Body of pancreas (tissue), 4 donors: ENCODE measurements around the gene PLD6. TPM values are rescaled to one million over a fixed set of nuclear protein-coding genes. Genes with fewer than 3 reads are reported as not detected.

Experiments used
- ATAC-seq: fragments of 150-250 bp; one replicate; pipeline ENCODE4 v1.9.1; 2016
- DNase-seq, 4 donors: peaks; one replicate each; pipeline ENCODE4 v3.0.0-alpha.2; 2019
- H3K27ac ChIP-seq, 4 donors: fragments of 200-600 bp; sonication (generic); 1 replicate in 3 of 4; 2 replicates in 1 of 4; pipeline versions ENCODE4 v1.5.1 to v1.6.1; 2016 to 2019; ENCODE audit warnings: mild to moderate bottlenecking in 1 of 4, mixed read lengths in 1 of 4, moderate library complexity in 1 of 4
- H3K27me3 ChIP-seq, 2 donors: fragments of 200-600 bp; sonication (generic); one replicate each; pipeline ENCODE4 v1.6.0; 2016; ENCODE audit warnings: mild to moderate bottlenecking in 1 of 2
- H3K36me3 ChIP-seq, 2 donors: fragments of 200-600 bp; sonication (generic); replicated peaks in 1 of 2; 2 replicates each; pipeline ENCODE4 v1.5.1; 2016; ENCODE audit warnings: low read depth in 2 of 2; ENCODE audit not compliant: insufficient read depth in 1 of 2
- H3K4me1 ChIP-seq: fragments of 200-600 bp; sonication (generic); one replicate; pipeline ENCODE4 v1.6.0; 2016
- H3K4me3 ChIP-seq, 2 donors: fragments of 200-600 bp; sonication (generic); 1 replicate in 1 of 2; 2 replicates in 1 of 2; pipeline ENCODE4 v1.5.1; 2016 to 2019
- H3K9me3 ChIP-seq, 3 donors: fragments of 200-600 bp; sonication (generic); 1 replicate in 2 of 3; 2 replicates in 1 of 3; pipeline ENCODE4 v1.5.1; 2016
- CTCF ChIP-seq, 7 experiments: fragments of 450-650 bp in 4 of 7; fragments of 200-600 bp in 3 of 7; sonication (generic) in 3 of 7; IDR thresholded peaks; one replicate each; pipeline ENCODE4 v1.5.1; 2016 to 2019; ENCODE audit warnings: antibody characterized with exemption in 7 of 7
- POLR2A ChIP-seq, 3 donors: fragments of 450-650 bp; IDR thresholded peaks; one replicate each; pipeline ENCODE4 v1.6.1; 2016; ENCODE audit warnings: antibody characterized with exemption in 3 of 3, mild to moderate bottlenecking in 2 of 3
- WGBS, 2 donors: methylation state at CpG; one replicate each; pipeline ENCODE4 v1.1.5; 2017; 5-methylcytosine and 5-hydroxymethylcytosine counted together
- intact Hi-C: fragments of 100-400 bp; cut with DNase I; formaldehyde crosslinking; loops from one replicate; pipeline ENCODE4 v1.15.1; 2023
- total RNA-seq, 2 donors: library from RNA; depleted of rRNA; stranded (reverse); fragments of >200 nt; gene quantifications; one replicate each; pipeline ENCODE4 v1.1.0, GENCODE V29; 2016

The PLD6 gene
- total RNA-seq, 2 donors from 2014 or later, result 3.6 to 6.6 TPM

GRCh38 chr17:17153709-17154108 is 52.4 kb downstream of the PLD6 start:
- TF ChIP-seq CTCF (IDR thresholded peaks at IDR 0.05) (no peak), POLR2A (IDR thresholded peaks at IDR 0.05) (no peak)
- WGBS, 2 donors, result 82 to 94% methylated on average over 6 to 7 of the region's 7 CpGs
- no peak overlapping the region for H3K27ac ChIP-seq
- no peak for DNase-seq
- intact Hi-C loops, result no loop called here
- peaks cover 0 to 27% of the 10 kb centered on the region in 2 donors for H3K36me3 ChIP-seq
- no peaks in the 10 kb centered on the region for H3K27me3 ChIP-seq
- ATAC-seq, result no peak
- H3K4me1 ChIP-seq, result no peaks in the 10 kb centered on the region
- H3K4me3 ChIP-seq, result no peak overlapping the region
- no peaks in the 10 kb centered on the region for H3K9me3 ChIP-seq

- peaks cover 0 to 24% of the 10 kb centered on the region in 2 donors for H3K36me3 ChIP-seq
- TF ChIP-seq POLR2A (IDR thresholded peaks at IDR 0.05) (no peak), CTCF (IDR thresholded peaks at IDR 0.05) (no peak)
- no peak overlapping the region for H3K27ac ChIP-seq
- 80 to 88% methylated on average over 6 to 8 of the region's 9 CpGs for WGBS, 2 donors
- H3K27me3 ChIP-seq, result no peaks in the 10 kb centered on the region
- ATAC-seq (no peak), DNase-seq (no peak)
- H3K4me1 ChIP-seq, result no peaks in the 10 kb centered on the region
- intact Hi-C loops, result no loop called here
- no peaks in the 10 kb centered on the region for H3K9me3 ChIP-seq
- no peak overlapping the region for H3K4me3 ChIP-seq
Measured at GRCh38 chr17:17153071-17153470, 53.1 kb downstream of the PLD6 start.

GRCh38 chr17:17152385-17152784 is 53.7 kb downstream of the PLD6 start:
- no peak for DNase-seq
- no peak for ATAC-seq
- H3K27ac ChIP-seq, result no peak overlapping the region

GRCh38 chr17:17151962-17152361 is 54.2 kb downstream of the PLD6 start:
- Histone ChIP-seq H3K9me3 (no peaks in the 10 kb centered on the region), H3K4me1 (no peaks in the 10 kb centered on the region), H3K36me3 (peaks cover 0 to 20% of the 10 kb centered on the region in 2 donors), H3K4me3 (no peak overlapping the region), H3K27ac (peak overlapping the region in 1 of 4 donors; percentile 7), H3K27me3 (no peaks in the 10 kb centered on the region)
- TF ChIP-seq CTCF (IDR thresholded peaks at IDR 0.05) (no peak), POLR2A (IDR thresholded peaks at IDR 0.05) (no peak)
- peak; percentile 59 for ATAC-seq
- 52 to 87% methylated on average over 3 to 8 of the region's 8 CpGs for WGBS, 2 donors
- DNase-seq, result peak; percentile 46 to 77 (median 70)
- intact Hi-C loops, result no loop called here

More at GRCh38 chr17:17152385-17152784, 53.7 kb downstream of the PLD6 start:
- no peak overlapping the region for H3K4me3 ChIP-seq
- H3K9me3 ChIP-seq, result no peaks in the 10 kb centered on the region
- peaks cover 0 to 22% of the 10 kb centered on the region in 2 donors for H3K36me3 ChIP-seq
- TF ChIP-seq POLR2A (IDR thresholded peaks at IDR 0.05) (no peak), CTCF (IDR thresholded peaks at IDR 0.05) (no peak)
- H3K27me3 ChIP-seq, result no peaks in the 10 kb centered on the region
- intact Hi-C loops, result no loop called here
- H3K4me1 ChIP-seq, result no peaks in the 10 kb centered on the region
- 77 to 82% methylated on average over 4 of the region's 4 CpGs for WGBS, 2 donors

GRCh38 chr17:17151541-17151940 is 54.6 kb downstream of the PLD6 start:
- peak overlapping the region in 2 of 4 donors; percentile 7 to 13 for H3K27ac ChIP-seq
- H3K4me1 ChIP-seq, result no peaks in the 10 kb centered on the region
- no peaks in the 10 kb centered on the region for H3K9me3 ChIP-seq
- intact Hi-C loops, result no loop called here
- 93 to 94% methylated on average over 3 of the region's 3 CpGs for WGBS, 2 donors
- no peak overlapping the region for H3K4me3 ChIP-seq
- peaks cover 0 to 16% of the 10 kb centered on the region in 2 donors for H3K36me3 ChIP-seq
- no peaks in the 10 kb centered on the region for H3K27me3 ChIP-seq
- ATAC-seq, result no peak
- TF ChIP-seq CTCF (IDR thresholded peaks at IDR 0.05) (no peak), POLR2A (IDR thresholded peaks at IDR 0.05) (no peak)
- DNase-seq, result no peak
